Measurements from ENCODE around the gene IGF2BP3.

- TF ChIP-seq CTCF (conservative IDR thresholded peaks at IDR 0.05; ENCODE audit: low read depth, low read length) (no peak), EZH2 (IDR thresholded peaks at IDR 0.05; ENCODE audit: low read length, unreplicated experiment) (no peak), EZH2phosphoT487 (IDR thresholded peaks at IDR 0.05; ENCODE audit: borderline replicate concordance, low read length) (no peak)
Observed at GRCh38 chr7:23474094-23474828, 4.0 kb upstream of the IGF2BP3 start.
